COLO668 (cell line): ENCODE results near the gene PTTG2.

Experiments
- DNase-seq: peaks from one replicate; lab custom pipeline; 2025; ENCODE audit not compliant: unreplicated experiment; lab: John Stamatoyannopoulos, UW

The PTTG2 gene

DNA sequence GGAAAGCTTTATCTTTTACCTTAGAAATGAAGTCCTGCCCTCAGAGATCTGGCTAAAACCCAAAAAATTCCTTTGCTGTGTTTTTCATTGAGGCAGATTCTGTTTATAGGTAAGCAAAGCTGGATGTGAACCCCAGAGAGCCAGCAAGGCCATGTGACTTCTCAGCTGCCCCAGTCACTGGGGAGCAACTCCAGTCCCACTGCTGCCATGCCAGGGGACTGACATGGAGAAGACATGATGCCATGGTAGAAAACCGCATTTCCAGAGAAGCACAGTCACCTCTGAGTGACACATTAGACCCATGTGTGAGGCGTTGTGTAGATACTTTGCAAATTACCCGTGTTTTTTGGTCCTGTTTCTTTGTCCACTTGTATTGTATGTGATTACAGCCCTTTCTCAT is 45.4 kb downstream of the PTTG2 start:
- no peak for DNase-seq

DNA sequence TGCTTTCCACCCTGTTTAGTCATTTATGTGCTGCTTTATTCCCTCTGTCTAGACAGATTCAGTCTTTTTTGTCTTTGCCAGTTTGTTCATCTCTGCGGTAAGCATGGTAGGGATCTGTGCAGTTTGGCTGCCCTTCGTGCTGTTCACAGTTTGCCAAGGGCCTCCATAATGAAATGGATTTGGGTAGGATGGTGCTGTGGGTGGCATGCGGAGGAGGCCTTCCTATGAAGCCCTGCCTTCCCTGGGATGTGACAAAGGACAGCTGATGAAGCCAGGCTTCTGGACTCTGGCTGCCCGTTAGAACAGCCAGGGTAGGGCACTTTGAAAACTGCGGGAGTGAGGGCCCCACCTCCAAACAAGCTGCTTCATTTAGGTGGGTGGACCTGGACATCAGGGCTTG is 47.4 kb downstream of the PTTG2 start:
- DNase-seq = no peak

DNA sequence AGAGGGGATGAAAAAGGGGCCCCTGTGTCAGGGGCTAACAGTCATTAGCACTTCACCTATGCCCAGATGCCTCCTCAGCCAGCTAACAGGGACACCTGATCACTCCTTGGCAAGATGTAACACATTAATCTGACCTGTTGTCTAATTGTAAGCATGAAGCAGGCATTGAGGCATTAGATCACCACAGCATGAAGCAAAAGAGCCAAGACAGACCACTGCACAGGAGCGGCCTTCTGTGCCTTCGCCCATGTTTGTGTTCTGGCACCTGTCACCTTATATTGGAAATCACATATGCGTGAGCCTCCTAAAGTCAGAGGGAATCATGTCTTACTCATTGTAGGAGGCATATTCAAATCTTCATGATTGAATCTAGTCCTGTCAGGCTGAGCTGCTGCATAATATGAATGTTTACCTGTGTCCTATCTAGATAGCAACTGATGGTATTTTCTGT is 48.4 kb downstream of the PTTG2 start:
- DNase-seq = no peak

DNA sequence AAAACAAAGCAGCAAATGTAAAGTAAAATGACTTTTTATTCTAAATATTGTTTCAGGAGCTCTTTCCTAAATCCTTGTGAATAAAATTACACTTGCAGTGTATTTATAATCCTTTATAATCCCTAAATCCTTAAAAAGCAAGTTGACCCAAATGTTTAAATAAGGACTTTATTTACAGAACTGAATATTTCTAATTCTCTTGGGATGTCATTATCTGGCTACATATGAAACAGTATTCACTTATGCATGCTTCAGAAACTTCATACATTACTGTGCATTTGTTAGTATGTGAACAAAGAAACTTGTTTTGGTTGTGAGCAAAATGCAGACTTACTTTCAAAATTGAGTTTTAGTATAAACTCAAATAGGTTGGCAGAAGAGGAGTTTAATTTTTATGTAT is 49.2 kb downstream of the PTTG2 start:
- DNase-seq = no peak

DNA sequence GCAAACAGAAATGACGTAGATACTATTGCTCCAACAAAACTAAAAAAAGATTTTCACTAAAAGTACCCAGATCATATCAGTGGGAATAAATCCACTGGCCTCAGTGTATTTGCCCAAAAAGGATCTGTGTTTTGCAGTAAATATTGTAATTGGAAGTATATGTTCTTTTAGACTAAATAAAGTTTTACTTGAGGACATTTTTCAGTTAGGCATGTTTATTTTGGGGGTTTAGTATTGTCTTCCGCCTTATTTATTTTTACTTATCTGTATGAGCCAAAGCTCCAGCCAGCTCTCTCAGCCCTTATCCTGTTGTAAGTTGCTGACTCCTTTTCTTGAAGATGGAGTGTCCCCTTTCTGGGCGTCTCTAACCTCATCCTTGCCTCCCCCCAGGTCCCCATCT is 49.8 kb downstream of the PTTG2 start:
- no peak for DNase-seq
